ENCODE measurements around the gene PTGDR.

GRCh38 chr14:52286661-52287649, 19.5 kb downstream of the PTGDR start:
- TF ChIP-seq CTCF (IDR thresholded peaks at IDR 0.05) = no peak
- TF ChIP-seq POLR2A (IDR thresholded peaks at IDR 0.05) = no peak
